ENCODE data around the gene CHAF1A.

The CHAF1A gene

DNA sequence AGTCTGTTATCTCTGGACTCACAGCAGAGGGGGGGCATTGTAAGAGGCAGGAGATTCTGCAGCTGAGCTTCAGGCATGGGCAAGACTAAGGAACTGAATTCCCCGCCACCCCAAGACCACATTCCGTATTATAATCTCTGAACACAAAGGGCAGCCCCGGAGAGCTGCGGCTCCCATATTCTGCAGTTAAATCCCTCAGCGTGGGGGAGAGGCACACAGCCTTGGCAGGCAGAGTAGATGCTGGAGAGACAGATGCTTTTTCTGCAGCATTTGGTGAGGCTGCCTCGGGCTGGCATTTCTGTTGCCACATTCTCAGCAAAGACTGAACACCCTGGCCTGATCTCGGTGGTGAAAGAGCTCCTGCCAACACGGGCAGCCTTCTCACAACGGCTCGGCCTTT is 12.9 kb downstream of the CHAF1A start:
- Mint-ChIP-seq H3K4me1 (peaks cover 4% of the 10 kb centered on the region), H3K27me3 (no peaks in the 10 kb centered on the region), H3K4me3 (no peak overlapping the region), H3K9me3 (no peaks in the 10 kb centered on the region), H3K36me3 (peaks cover 33% of the 10 kb centered on the region), H3K27ac (no peak overlapping the region)
- CTCF ChIA-PET, result interaction anchor here (1.8 kb wide), 1 partner anchor 15 kb away, joined by 4 read pairs; the partner anchor contains the start of gene SH3GL1
- DNase-seq, result no peak

- H3K27ac Mint-ChIP-seq, result peak overlapping the region; percentile 49
- peaks cover 33% of the 10 kb centered on the region for H3K36me3 Mint-ChIP-seq
- H3K4me1 Mint-ChIP-seq, result peaks cover 4% of the 10 kb centered on the region
- no peak for DNase-seq
- no peak overlapping the region for H3K4me3 Mint-ChIP-seq
- H3K9me3 Mint-ChIP-seq, result no peaks in the 10 kb centered on the region
- H3K27me3 Mint-ChIP-seq, result no peaks in the 10 kb centered on the region
- CTCF ChIA-PET, result no interaction called here
Measured at GRCh38 chr19:4416268-4416667, 13.8 kb downstream of the CHAF1A start.

DNA sequence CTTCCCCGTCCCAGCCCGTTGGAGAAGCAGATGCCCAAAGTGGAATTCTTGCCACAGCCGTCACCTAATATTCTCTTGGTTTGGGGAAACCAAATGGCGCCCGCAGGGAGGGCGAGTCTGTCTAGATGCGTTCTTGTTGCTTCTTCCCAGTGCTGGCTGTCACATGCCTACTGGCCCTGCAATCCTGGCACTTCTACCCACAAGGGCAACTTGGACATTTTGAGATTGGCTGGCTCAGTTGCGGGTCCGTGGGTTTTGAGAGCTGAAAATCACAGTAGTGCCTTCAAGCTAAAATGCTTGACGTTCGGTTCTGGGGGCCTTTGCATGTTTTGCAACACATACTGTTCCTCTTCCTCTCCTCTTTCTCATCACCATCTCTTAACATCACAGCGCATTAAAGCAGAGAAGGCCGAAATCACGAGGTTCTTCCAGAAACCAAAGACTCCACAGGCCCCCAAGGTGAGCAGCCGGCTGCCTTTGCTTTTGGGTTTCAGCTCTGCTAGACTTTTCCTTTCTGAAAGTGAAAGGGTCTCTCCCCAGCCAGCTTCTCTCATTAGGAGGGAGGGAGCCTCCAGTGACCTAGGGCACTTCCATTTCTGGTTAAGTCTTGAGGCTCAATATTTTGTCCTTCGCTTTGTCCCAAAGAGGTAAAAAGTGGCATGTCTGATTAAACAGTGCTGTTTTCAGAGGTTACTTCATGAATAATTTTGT is 21.1 kb downstream of the CHAF1A start:
- peaks cover 29% of the 10 kb centered on the region for H3K36me3 Mint-ChIP-seq
- H3K27ac Mint-ChIP-seq, result peak overlapping the region; percentile 76
- CTCF ChIA-PET, result no interaction called here
- H3K4me3 Mint-ChIP-seq, result no peak overlapping the region
- H3K27me3 Mint-ChIP-seq, result no peaks in the 10 kb centered on the region
- no peak for DNase-seq
- no peaks in the 10 kb centered on the region for H3K9me3 Mint-ChIP-seq
- peaks cover 12% of the 10 kb centered on the region for H3K4me1 Mint-ChIP-seq

- no peak for DNase-seq
- Mint-ChIP-seq H3K9me3 (no peaks in the 10 kb centered on the region), H3K4me1 (peaks cover 12% of the 10 kb centered on the region), H3K27ac (no peak overlapping the region), H3K27me3 (no peaks in the 10 kb centered on the region), H3K4me3 (no peak overlapping the region), H3K36me3 (peaks cover 37% of the 10 kb centered on the region)
- CTCF ChIA-PET, result no interaction called here
Measured at GRCh38 chr19:4425537-4425936, 23.1 kb downstream of the CHAF1A start.

GRCh38 chr19:4428326-4428975 is 26.0 kb downstream of the CHAF1A start:
- H3K27ac Mint-ChIP-seq, result no peak overlapping the region
- peaks cover 5% of the 10 kb centered on the region for H3K4me1 Mint-ChIP-seq
- no peaks in the 10 kb centered on the region for H3K9me3 Mint-ChIP-seq
- H3K4me3 Mint-ChIP-seq, result no peak overlapping the region
- peaks cover 48% of the 10 kb centered on the region for H3K36me3 Mint-ChIP-seq
- CTCF ChIA-PET, result interaction anchor here (1.0 kb wide), 1 partner anchor 9 kb away, joined by 3 read pairs; no protein-coding TSS in a partner anchor
- DNase-seq, result no peak
- no peaks in the 10 kb centered on the region for H3K27me3 Mint-ChIP-seq

DNA sequence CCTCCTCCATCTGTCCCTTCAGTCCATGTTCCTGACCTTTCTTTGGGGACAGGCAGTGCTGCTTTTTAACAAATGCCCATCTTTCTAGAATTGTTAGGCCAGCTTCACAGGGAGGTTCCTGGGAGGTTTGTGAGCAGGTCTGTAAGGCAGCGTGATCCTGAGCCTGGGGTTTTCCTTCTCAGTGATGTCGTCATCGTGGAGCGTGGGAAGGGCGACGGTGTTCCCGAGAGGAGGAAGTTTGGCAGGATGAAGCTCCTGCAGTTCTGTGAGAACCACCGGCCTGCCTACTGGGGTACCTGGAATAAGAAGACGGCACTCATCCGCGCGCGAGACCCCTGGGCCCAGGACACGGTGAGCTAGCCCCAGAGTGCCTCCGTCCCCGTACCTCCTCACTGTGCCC is 26.8 kb downstream of the CHAF1A start:
- Mint-ChIP-seq H3K9me3 (no peaks in the 10 kb centered on the region), H3K4me1 (no peaks in the 10 kb centered on the region), H3K4me3 (no peak overlapping the region), H3K36me3 (peaks cover 46% of the 10 kb centered on the region), H3K27me3 (no peaks in the 10 kb centered on the region), H3K27ac (no peak overlapping the region)
- DNase-seq, result no peak
- CTCF ChIA-PET, result interaction anchor here (1.0 kb wide), 1 partner anchor 8 kb away, joined by 3 read pairs; no protein-coding TSS in a partner anchor

DNA sequence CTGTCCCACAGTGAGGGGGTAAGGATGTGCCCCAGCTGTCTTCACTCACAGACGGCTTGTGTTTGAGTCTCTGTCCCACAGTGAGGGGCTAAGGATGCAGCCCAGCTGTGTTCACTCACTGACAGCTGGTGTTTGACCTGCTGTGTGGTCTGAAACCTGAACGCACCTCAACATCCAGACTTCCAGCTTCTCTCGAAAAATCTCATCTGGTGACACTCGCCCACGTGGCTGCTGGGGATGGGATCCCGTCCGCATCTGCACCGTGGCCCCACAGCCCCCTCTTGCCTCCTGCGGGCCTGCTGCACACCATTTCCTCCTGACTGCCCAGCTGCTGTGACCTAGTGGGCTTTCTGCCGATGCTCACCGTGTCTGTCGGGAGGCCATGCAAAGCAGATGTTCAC is 27.3 kb downstream of the CHAF1A start:
- no peak for DNase-seq
- Mint-ChIP-seq H3K27ac (no peak overlapping the region), H3K9me3 (no peaks in the 10 kb centered on the region), H3K4me1 (no peaks in the 10 kb centered on the region), H3K36me3 (peaks cover 51% of the 10 kb centered on the region), H3K4me3 (no peak overlapping the region), H3K27me3 (no peaks in the 10 kb centered on the region)
- CTCF ChIA-PET, result no interaction called here

DNA sequence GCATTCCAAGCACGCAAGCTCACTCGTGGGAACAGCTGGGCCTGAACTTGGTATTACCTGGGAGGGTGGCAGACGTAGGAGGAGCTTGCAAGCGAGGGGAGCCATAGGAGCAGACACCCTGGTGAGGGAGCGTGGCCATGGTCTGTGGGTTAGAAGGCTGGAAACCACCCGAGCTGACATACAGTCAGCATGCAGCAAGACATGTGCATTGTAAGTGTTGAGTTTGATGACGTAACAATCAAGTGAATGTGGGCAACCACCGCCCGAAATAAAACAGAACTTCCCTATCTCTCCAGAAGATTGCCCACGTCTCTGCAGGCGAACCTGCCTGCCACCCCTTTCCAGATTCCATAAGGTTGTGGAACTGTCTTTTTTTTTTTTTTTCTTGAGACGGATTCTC is 28.3 kb downstream of the CHAF1A start:
- no peaks in the 10 kb centered on the region for H3K4me1 Mint-ChIP-seq
- no peak for DNase-seq
- no peaks in the 10 kb centered on the region for H3K27me3 Mint-ChIP-seq
- H3K4me3 Mint-ChIP-seq, result no peak overlapping the region
- H3K9me3 Mint-ChIP-seq, result no peaks in the 10 kb centered on the region
- H3K36me3 Mint-ChIP-seq, result peaks cover 47% of the 10 kb centered on the region
- no peak overlapping the region for H3K27ac Mint-ChIP-seq
- CTCF ChIA-PET, result no interaction called here

DNA sequence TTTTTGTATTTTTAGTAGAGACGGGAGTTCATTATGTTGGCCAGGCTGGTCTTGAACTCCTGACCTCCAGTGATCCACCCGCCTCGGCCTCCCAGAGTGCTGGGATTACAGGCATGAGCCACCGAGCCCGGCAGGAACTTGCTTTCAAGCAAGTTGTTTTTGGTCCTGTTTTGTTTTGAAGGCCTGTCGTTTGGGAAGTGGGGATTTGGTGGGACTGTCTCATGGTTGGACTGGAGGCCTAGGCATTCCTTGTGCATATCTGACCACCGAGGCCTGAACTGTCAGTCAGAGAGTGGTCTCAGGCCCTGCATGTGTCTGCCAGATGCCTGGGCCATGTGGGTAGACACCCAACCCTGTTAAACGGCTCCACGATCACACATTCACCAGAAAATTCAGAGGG is 28.9 kb downstream of the CHAF1A start:
- Mint-ChIP-seq H3K36me3 (peaks cover 45% of the 10 kb centered on the region), H3K9me3 (no peaks in the 10 kb centered on the region), H3K4me3 (no peak overlapping the region), H3K27me3 (no peaks in the 10 kb centered on the region), H3K4me1 (no peaks in the 10 kb centered on the region), H3K27ac (no peak overlapping the region)
- DNase-seq, result no peak
- CTCF ChIA-PET, result no interaction called here

DNA sequence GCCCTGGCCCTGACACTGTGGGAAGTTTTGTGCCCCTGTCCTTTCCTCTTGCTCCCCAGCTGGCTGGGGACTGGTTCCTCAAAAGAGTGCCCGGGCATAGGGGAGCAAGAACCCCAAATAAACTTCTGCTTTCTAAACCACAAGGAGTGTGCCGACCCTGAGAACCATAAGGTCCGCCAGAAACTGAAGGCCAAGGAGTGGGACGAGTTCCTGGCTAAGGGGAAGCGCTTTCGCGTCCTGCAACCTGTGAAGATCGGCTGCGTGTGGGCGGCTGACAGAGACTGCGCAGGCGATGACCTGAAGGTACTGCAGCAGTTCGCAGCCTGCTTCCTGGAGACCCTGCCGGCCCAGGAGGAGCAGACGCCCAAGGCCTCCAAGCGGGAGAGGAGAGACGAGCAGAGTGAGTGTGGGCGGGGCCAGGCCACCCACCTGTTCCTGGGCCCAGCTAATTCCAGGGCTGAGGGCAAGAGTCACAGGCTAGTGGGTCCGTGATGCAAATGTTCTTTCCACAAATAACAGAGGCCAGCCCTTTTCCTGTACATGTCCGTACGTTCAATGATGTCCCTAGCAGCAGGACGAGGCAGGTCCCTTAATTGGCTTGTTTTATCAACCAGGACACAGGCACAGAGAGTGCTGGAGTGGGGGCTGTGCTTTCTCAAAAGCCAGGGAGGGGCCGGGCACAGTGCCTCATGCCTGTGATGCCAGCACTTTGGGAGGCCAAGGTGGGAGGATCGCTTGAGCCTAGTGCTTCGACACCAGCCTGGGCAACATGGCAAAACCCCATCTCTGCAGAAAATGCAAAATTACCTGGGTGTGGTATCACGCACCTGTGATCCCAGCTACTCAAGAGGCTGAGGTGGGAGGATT is 29.6 kb downstream of the CHAF1A start:
- DNase-seq, result no peak
- H3K36me3 Mint-ChIP-seq, result peaks cover 45% of the 10 kb centered on the region
- H3K9me3 Mint-ChIP-seq, result no peaks in the 10 kb centered on the region
- no peaks in the 10 kb centered on the region for H3K4me1 Mint-ChIP-seq
- H3K4me3 Mint-ChIP-seq, result no peak overlapping the region
- H3K27me3 Mint-ChIP-seq, result no peaks in the 10 kb centered on the region
- peak overlapping the region; percentile 42 for H3K27ac Mint-ChIP-seq
- CTCF ChIA-PET, result no interaction called here

DNA sequence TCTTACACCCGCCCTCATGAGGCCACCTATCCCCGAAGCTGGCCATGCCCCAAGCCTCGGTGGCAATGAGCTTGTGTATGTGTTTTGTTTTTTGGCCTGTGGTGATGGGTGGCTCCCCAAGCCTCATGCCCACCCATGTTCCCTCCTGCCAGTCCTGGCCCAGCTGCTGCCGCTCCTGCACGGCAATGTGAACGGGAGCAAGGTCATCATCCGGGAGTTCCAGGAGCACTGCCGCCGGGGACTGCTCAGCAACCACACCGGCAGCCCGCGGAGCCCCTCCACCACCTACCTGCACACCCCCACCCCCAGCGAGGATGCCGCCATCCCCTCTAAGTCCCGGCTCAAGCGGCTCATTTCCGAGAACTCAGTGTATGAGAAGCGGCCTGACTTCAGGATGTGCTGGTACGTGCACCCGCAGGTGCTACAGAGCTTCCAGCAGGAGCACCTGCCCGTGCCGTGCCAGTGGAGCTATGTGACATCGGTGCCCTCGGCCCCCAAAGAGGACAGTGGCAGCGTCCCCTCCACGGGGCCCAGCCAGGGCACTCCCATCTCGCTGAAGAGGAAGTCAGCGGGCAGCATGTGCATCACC is 30.6 kb downstream of the CHAF1A start:
- CTCF ChIA-PET, result no interaction called here
- Mint-ChIP-seq H3K27me3 (no peaks in the 10 kb centered on the region), H3K4me3 (no peak overlapping the region), H3K27ac (no peak overlapping the region), H3K9me3 (no peaks in the 10 kb centered on the region), H3K4me1 (no peaks in the 10 kb centered on the region), H3K36me3 (peaks cover 48% of the 10 kb centered on the region)
- no peak for DNase-seq

GRCh38 chr19:4434391-4434790 is 32.0 kb downstream of the CHAF1A start:
- Mint-ChIP-seq H3K27me3 (no peaks in the 10 kb centered on the region), H3K9me3 (no peaks in the 10 kb centered on the region), H3K4me1 (no peaks in the 10 kb centered on the region), H3K27ac (no peak overlapping the region), H3K36me3 (peaks cover 45% of the 10 kb centered on the region), H3K4me3 (no peak overlapping the region)
- no peak for DNase-seq
- CTCF ChIA-PET, result no interaction called here

- no peak overlapping the region for H3K27ac Mint-ChIP-seq
- no peaks in the 10 kb centered on the region for H3K27me3 Mint-ChIP-seq
- CTCF ChIA-PET, result no interaction called here
- peaks cover 39% of the 10 kb centered on the region for H3K36me3 Mint-ChIP-seq
- H3K4me3 Mint-ChIP-seq, result no peak overlapping the region
- H3K9me3 Mint-ChIP-seq, result no peaks in the 10 kb centered on the region
- no peak for DNase-seq
- no peaks in the 10 kb centered on the region for H3K4me1 Mint-ChIP-seq
Measured at GRCh38 chr19:4436231-4436630, 33.8 kb downstream of the CHAF1A start.

DNA sequence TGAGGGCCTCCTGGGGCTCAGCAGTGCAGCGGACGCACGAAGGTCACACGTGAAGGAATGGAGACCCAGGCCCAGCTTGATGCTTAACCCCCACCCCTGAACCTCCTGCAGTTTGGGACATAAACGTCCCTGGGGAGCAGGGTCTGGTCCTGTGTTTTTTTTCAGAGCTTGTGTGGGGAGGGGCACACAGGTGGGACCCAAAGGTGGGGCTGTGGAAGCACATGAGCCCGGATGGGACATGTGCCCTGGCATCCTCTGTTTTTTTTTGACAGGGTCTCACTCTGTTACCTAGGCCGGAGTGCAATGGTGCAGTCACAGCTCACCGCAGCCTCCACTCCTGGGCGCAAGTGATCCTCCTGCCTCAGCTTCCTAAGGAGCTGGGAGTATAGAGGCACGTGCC is 34.7 kb downstream of the CHAF1A start:
- peaks cover 34% of the 10 kb centered on the region for H3K36me3 Mint-ChIP-seq
- H3K27ac Mint-ChIP-seq, result no peak overlapping the region
- H3K27me3 Mint-ChIP-seq, result no peaks in the 10 kb centered on the region
- CTCF ChIA-PET, result interaction anchor here (1.0 kb wide), 1 partner anchor 8 kb away, joined by 3 read pairs; no protein-coding TSS in a partner anchor
- peaks cover 2% of the 10 kb centered on the region for H3K4me1 Mint-ChIP-seq
- H3K4me3 Mint-ChIP-seq, result no peak overlapping the region
- no peaks in the 10 kb centered on the region for H3K9me3 Mint-ChIP-seq
- DNase-seq, result no peak
